ENCODE data around the gene MAP1B. TPM values are rescaled to one million over a fixed set of nuclear protein-coding genes. Genes with fewer than 3 reads are reported as not detected.

Gene MAP1B
- total and polyA plus RNA-seq, 12 donors = 13.1 to 154 (median 90.0) TPM

DNA sequence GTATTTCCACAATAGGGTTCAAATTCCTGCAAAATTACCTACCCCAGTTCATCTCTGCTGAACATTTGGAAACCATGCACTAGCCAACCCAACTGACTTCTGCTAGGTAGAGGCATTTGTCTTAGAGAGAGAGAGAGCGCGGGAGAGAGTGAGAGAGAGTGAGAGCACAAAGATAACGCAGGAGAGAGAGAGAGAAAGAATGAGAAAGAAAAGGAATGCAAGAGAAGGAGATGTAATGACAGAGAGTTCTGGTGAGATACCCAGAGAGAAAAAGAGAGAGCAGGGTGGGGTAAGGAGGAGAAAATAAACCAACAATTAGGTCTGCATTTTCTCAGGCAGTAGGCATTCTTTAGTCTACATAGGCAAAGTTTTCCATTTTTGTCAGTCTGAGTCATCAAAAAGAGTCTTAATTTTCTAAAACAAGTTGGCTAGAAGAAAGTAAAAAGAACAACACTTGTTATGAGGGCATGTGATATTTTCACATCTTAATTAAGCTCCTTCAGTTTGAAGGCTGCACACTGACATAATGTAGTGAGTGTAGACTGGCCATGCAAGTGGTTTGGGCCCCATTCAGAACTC, 98.2 kb downstream of the MAP1B start:
- peaks cover 0 to 82% (median 30%) of the 10 kb centered on the region in 9 donors for H3K36me3 ChIP-seq
- no peak overlapping the region for H3K4me3 ChIP-seq
- WGBS, 2 donors = 97 to 98% methylated on average over 3 of the region's 3 CpGs
- no peak overlapping the region for H3K27ac ChIP-seq
- ATAC-seq = no peak
- H3K9me3 ChIP-seq = no peaks in the 10 kb centered on the region
- DNase-seq = no peak
- TF ChIP-seq, protein P1, sequence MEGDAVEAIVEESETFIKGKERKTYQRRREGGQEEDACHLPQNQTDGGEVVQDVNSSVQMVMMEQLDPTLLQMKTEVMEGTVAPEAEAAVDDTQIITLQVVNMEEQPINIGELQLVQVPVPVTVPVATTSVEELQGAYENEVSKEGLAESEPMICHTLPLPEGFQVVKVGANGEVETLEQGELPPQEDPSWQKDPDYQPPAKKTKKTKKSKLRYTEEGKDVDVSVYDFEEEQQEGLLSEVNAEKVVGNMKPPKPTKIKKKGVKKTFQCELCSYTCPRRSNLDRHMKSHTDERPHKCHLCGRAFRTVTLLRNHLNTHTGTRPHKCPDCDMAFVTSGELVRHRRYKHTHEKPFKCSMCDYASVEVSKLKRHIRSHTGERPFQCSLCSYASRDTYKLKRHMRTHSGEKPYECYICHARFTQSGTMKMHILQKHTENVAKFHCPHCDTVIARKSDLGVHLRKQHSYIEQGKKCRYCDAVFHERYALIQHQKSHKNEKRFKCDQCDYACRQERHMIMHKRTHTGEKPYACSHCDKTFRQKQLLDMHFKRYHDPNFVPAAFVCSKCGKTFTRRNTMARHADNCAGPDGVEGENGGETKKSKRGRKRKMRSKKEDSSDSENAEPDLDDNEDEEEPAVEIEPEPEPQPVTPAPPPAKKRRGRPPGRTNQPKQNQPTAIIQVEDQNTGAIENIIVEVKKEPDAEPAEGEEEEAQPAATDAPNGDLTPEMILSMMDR (IDR thresholded peaks at IDR 0.05) = no peak
- peaks cover 0 to 8% (median 1%) of the 10 kb centered on the region in 9 donors for H3K4me1 ChIP-seq
- no peaks in the 10 kb centered on the region for H3K27me3 ChIP-seq
- intact Hi-C loops (cut with DNase I) = no loop called here

DNA sequence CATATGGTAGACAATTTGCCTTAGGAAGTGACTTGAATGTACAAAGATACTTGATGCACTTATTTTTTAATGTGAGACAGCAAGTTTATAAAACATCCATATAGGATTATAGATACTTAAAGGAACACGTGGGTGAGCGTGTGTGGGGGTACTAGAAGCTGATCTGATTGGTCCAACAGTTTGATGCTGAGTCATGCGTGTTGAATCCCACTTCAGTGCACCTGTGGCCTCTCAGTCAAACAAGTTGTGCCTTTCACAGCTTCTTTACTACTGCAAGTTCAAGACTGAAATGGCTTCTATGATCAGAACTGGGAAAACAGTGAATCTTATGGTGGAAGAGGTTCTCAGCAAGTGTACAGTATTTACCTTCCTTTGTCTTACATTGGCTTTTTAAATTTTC, 98.9 kb downstream of the MAP1B start:
- DNase-seq (no peak), ATAC-seq (peak in 1 of 8 donors; percentile 7)
- TF ChIP-seq, protein P1 (IDR thresholded peaks at IDR 0.05) = no peak
- no peak overlapping the region for H3K4me3 ChIP-seq
- H3K9me3 ChIP-seq = no peaks in the 10 kb centered on the region
- H3K27me3 ChIP-seq = no peaks in the 10 kb centered on the region
- H3K27ac ChIP-seq = no peak overlapping the region
- 89 to 91% methylated on average over 3 of the region's 3 CpGs for WGBS, 2 donors
- H3K4me1 ChIP-seq = peaks cover 0 to 14% (median 8%) of the 10 kb centered on the region in 9 donors
- peaks cover 0 to 76% (median 30%) of the 10 kb centered on the region in 9 donors for H3K36me3 ChIP-seq
- intact Hi-C loops (cut with DNase I) = no loop called here

DNA sequence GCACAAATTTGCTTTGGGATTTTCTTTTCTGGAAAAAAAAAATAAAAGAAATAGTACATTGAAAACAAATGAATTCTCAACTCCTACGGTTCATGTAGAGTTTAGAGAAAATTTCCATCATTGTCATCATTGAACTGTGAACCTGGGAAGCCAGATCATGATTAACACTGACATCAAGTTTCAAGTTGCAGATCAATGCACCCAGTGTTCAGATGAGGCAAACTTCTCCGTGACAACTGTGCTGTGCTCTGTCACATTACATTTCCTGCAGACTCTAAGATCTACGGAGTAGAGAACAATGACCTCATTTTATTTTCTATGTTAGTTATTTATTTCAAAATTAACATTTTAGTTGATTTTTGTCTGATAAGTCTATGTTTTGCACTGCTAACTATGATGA, 99.7 kb downstream of the MAP1B start:
- no peak overlapping the region for H3K4me3 ChIP-seq
- 87 to 92% methylated on average over 3 of the region's 3 CpGs for WGBS, 2 donors
- peaks cover 0 to 70% (median 27%) of the 10 kb centered on the region in 9 donors for H3K36me3 ChIP-seq
- peaks cover 4 to 22% (median 15%) of the 10 kb centered on the region in 9 donors for H3K4me1 ChIP-seq
- H3K9me3 ChIP-seq = no peaks in the 10 kb centered on the region
- H3K27me3 ChIP-seq = no peaks in the 10 kb centered on the region
- no peak for DNase-seq
- H3K27ac ChIP-seq = no peak overlapping the region
- ATAC-seq = no peak
- TF ChIP-seq, protein P1 (IDR thresholded peaks at IDR 0.05) = no peak
- intact Hi-C loops (cut with DNase I) = no loop called here

DNA sequence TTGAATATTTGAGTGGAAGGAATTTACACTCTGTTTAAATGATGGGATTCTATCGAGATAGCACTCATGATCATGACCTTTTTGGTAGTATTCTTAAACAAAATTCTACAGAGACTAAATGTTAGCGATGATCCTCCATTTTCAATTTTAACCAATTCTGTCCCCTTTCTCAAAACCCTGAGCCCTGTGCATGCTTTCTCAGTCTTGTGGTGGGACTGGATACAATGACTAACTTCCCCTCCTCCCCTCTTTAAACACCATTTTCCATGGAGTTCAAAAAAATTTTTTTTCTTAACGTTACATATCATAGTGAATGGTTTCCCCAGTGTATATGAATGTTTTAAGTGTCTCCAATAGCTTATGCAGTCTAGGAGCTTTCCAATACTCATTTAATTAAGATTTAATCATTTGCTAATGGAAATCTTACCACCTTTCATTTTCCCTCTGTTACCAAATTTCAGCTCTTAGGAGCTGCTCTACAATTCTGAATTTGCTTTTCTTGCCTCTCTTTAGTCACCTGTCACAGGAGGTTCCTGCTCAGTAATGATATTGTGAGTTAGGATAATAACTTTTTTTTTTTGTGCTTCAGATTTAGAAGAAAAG, 101.2 kb downstream of the MAP1B start:
- H3K27ac ChIP-seq = no peak overlapping the region
- H3K4me3 ChIP-seq = no peak overlapping the region
- H3K36me3 ChIP-seq = peaks cover 0 to 58% (median 22%) of the 10 kb centered on the region in 9 donors
- no peak for ATAC-seq
- TF ChIP-seq, protein P1 (IDR thresholded peaks at IDR 0.05) = no peak
- no peak for DNase-seq
- peaks cover 4 to 23% (median 16%) of the 10 kb centered on the region in 9 donors for H3K4me1 ChIP-seq
- intact Hi-C loops (cut with DNase I) = no loop called here
- H3K9me3 ChIP-seq = no peaks in the 10 kb centered on the region
- no peaks in the 10 kb centered on the region for H3K27me3 ChIP-seq
- 90 to 95% methylated on average over 3 of the region's 3 CpGs for WGBS, 2 donors
